Measurements from ENCODE around the gene EIF2B2.

Gene EIF2B2

DNA sequence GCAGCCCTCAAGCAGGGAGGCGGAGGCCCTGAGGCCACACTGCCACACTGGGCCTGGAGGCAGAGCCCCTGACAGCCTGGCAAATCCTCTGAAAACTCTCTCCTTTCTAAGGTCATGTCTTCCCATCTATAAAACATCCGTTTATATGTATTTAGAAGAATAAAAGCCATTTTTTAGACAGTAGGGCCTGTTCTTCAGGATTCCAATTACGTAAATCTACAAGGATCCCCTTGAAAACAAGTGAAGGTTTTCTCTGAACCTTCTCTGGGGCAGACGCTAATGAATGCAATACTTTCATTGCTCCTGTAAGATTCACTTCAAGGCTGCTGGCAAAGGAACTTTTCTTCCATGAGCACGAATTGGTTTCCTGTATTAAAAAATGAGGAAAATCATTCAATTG lies 12.8 kb downstream of the EIF2B2 start:
- H3K27me3 ChIP-seq (ENCODE audit: insufficient read depth, low read length) = no peaks in the 10 kb centered on the region
- H2BK12ac ChIP-seq (ENCODE audit: low read length) = no peak overlapping the region
- no peak overlapping the region for H3K4ac ChIP-seq (ENCODE audit: low read depth, low read length)
- H4K8ac ChIP-seq (ENCODE audit: low read depth, low read length) = no peak overlapping the region
- H3K27ac ChIP-seq (ENCODE audit: low read depth, low read length) = no peak overlapping the region
- H3K9ac ChIP-seq (ENCODE audit: low read length) = no peak overlapping the region
- H3K4me1 ChIP-seq (ENCODE audit: control insufficient read depth in 1 of 2, insufficient read depth in 2 of 2, low read length in 2 of 2) = peaks cover 2 to 4% of the 10 kb centered on the region in 2 experiments
- peaks cover 11 to 18% of the 10 kb centered on the region in 2 experiments for H3K36me3 ChIP-seq (ENCODE audit: control insufficient read depth in 1 of 2, insufficient read depth in 2 of 2, low read length in 2 of 2)
- H3K14ac ChIP-seq (ENCODE audit: low read length) = no peak overlapping the region
- no peaks in the 10 kb centered on the region for H3K79me1 ChIP-seq (ENCODE audit: low read length)
- H2AK5ac ChIP-seq (ENCODE audit: low read length) = no peak overlapping the region
- H3K4me2 ChIP-seq (ENCODE audit: low read length) = no peak overlapping the region
- no peak overlapping the region for H2AFZ ChIP-seq (ENCODE audit: insufficient read depth, low read length, poor library complexity)
- no peak overlapping the region for H3K18ac ChIP-seq (ENCODE audit: low read length)
- H4K12ac ChIP-seq (ENCODE audit: low read depth, low read length) = no peak overlapping the region
- H4K91ac ChIP-seq (ENCODE audit: low read depth, low read length) = no peak overlapping the region
- no CpG with 5 or more reads among the region's 5 CpGs for WGBS (ENCODE audit: extremely low coverage, insufficient coverage, insufficient read length)
- no peak overlapping the region for H3K4me3 ChIP-seq (ENCODE audit: low read depth, low read length)
- H3K9me3 ChIP-seq (ENCODE audit: insufficient read depth, low read depth, low read length) = no peaks in the 10 kb centered on the region
- no peak overlapping the region for H3K23ac ChIP-seq (ENCODE audit: low read length)
- H3K79me2 ChIP-seq (ENCODE audit: control insufficient read depth, insufficient read depth, low read length, poor library complexity) = no peaks in the 10 kb centered on the region
- DNase-seq = peak in 1 of 2 donors; percentile 59
- H2BK5ac ChIP-seq (ENCODE audit: low read depth, low read length, poor library complexity) = no peak overlapping the region
- no peak overlapping the region for H2BK120ac ChIP-seq (ENCODE audit: insufficient read depth, low read length, poor library complexity)

- no peaks in the 10 kb centered on the region for H3K9me3 ChIP-seq (ENCODE audit: insufficient read depth, low read depth, low read length)
- peak; percentile 49 to 65 for DNase-seq
- no peak overlapping the region for H2BK12ac ChIP-seq (ENCODE audit: low read length)
- H3K9ac ChIP-seq (ENCODE audit: low read length) = no peak overlapping the region
- no peak overlapping the region for H2AK5ac ChIP-seq (ENCODE audit: low read length)
- H3K36me3 ChIP-seq (ENCODE audit: control insufficient read depth in 1 of 2, insufficient read depth in 2 of 2, low read length in 2 of 2) = peaks cover 11 to 16% of the 10 kb centered on the region in 2 experiments
- H3K79me2 ChIP-seq (ENCODE audit: control insufficient read depth, insufficient read depth, low read length, poor library complexity) = no peaks in the 10 kb centered on the region
- peaks cover 2% of the 10 kb centered on the region in 2 experiments for H3K4me1 ChIP-seq (ENCODE audit: control insufficient read depth in 1 of 2, insufficient read depth in 2 of 2, low read length in 2 of 2)
- H3K4ac ChIP-seq (ENCODE audit: low read depth, low read length) = no peak overlapping the region
- H3K27me3 ChIP-seq (ENCODE audit: insufficient read depth, low read length) = no peaks in the 10 kb centered on the region
- no peak overlapping the region for H2BK5ac ChIP-seq (ENCODE audit: low read depth, low read length, poor library complexity)
- no peak overlapping the region for H2BK120ac ChIP-seq (ENCODE audit: insufficient read depth, low read length, poor library complexity)
- H4K91ac ChIP-seq (ENCODE audit: low read depth, low read length) = no peak overlapping the region
- H3K79me1 ChIP-seq (ENCODE audit: low read length) = no peaks in the 10 kb centered on the region
- no CpG with 5 or more reads among the region's 3 CpGs for WGBS (ENCODE audit: extremely low coverage, insufficient coverage, insufficient read length)
- no peak overlapping the region for H2AFZ ChIP-seq (ENCODE audit: insufficient read depth, low read length, poor library complexity)
- H4K8ac ChIP-seq (ENCODE audit: low read depth, low read length) = no peak overlapping the region
- H3K27ac ChIP-seq (ENCODE audit: low read depth, low read length) = no peak overlapping the region
- no peak overlapping the region for H4K12ac ChIP-seq (ENCODE audit: low read depth, low read length)
- H3K23ac ChIP-seq (ENCODE audit: low read length) = no peak overlapping the region
- no peak overlapping the region for H3K18ac ChIP-seq (ENCODE audit: low read length)
- H3K4me2 ChIP-seq (ENCODE audit: low read length) = no peak overlapping the region
- H3K14ac ChIP-seq (ENCODE audit: low read length) = no peak overlapping the region
- H3K4me3 ChIP-seq (ENCODE audit: low read depth, low read length) = no peak overlapping the region
Measured at GRCh38 chr14:75016815-75017214, 14.1 kb downstream of the EIF2B2 start.

DNA sequence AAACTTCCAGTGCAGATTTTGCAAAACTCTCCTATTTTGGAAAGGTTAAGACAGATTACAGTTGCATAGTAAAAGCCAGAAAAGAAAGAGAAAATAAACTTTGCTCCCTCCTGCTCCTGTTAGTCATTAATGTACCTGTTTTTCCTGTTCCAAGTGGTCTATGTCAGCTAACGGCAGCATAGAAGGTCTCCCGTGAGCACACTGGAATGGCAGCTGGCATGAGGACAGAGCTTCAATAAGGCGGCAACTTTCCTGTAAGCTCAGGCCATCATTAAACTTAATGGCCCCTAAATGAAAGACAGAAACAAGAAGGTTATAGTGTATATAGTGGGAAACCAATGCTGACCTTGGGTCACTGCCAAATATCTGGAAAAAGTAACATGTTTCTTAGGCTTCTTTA lies 16.0 kb downstream of the EIF2B2 start:
- Histone ChIP-seq H3K4me3 (ENCODE audit: low read depth, low read length) (no peak overlapping the region), H3K9ac (ENCODE audit: low read length) (no peak overlapping the region), H3K4me2 (ENCODE audit: low read length) (no peak overlapping the region), H3K4ac (ENCODE audit: low read depth, low read length) (no peak overlapping the region), H3K27me3 (ENCODE audit: insufficient read depth, low read length) (no peaks in the 10 kb centered on the region), H2BK12ac (ENCODE audit: low read length) (no peak overlapping the region), H2AFZ (ENCODE audit: insufficient read depth, low read length, poor library complexity) (no peak overlapping the region), H2BK5ac (ENCODE audit: low read depth, low read length, poor library complexity) (no peak overlapping the region), H3K79me2 (ENCODE audit: control insufficient read depth, insufficient read depth, low read length, poor library complexity) (no peaks in the 10 kb centered on the region), H3K9me3 (ENCODE audit: insufficient read depth, low read depth, low read length) (no peaks in the 10 kb centered on the region), H2AK5ac (ENCODE audit: low read length) (no peak overlapping the region), H4K91ac (ENCODE audit: low read depth, low read length) (no peak overlapping the region), H4K12ac (ENCODE audit: low read depth, low read length) (no peak overlapping the region), H3K4me1 (ENCODE audit: control insufficient read depth in 1 of 2, insufficient read depth in 2 of 2, low read length in 2 of 2) (peaks cover 2% of the 10 kb centered on the region in 2 experiments), H2BK120ac (ENCODE audit: insufficient read depth, low read length, poor library complexity) (no peak overlapping the region), H3K14ac (ENCODE audit: low read length) (no peak overlapping the region), H3K36me3 (ENCODE audit: control insufficient read depth in 1 of 2, insufficient read depth in 2 of 2, low read length in 2 of 2) (peaks cover 13 to 16% of the 10 kb centered on the region in 2 experiments), H4K8ac (ENCODE audit: low read depth, low read length) (no peak overlapping the region), H3K18ac (ENCODE audit: low read length) (no peak overlapping the region), H3K79me1 (ENCODE audit: low read length) (no peaks in the 10 kb centered on the region), H3K23ac (ENCODE audit: low read length) (no peak overlapping the region), H3K27ac (ENCODE audit: low read depth, low read length) (no peak overlapping the region)
- WGBS (ENCODE audit: extremely low coverage, insufficient coverage, insufficient read length) = no CpG with 5 or more reads among the region's 3 CpGs
- DNase-seq = peak; percentile 67 to 89

- Histone ChIP-seq H4K8ac (ENCODE audit: low read depth, low read length) (no peak overlapping the region), H3K4me1 (ENCODE audit: control insufficient read depth in 1 of 2, insufficient read depth in 2 of 2, low read length in 2 of 2) (peaks cover 2% of the 10 kb centered on the region in 2 experiments), H3K79me1 (ENCODE audit: low read length) (no peaks in the 10 kb centered on the region), H2BK5ac (ENCODE audit: low read depth, low read length, poor library complexity) (no peak overlapping the region), H3K9me3 (ENCODE audit: insufficient read depth, low read depth, low read length) (no peaks in the 10 kb centered on the region), H3K4me2 (ENCODE audit: low read length) (no peak overlapping the region), H3K27me3 (ENCODE audit: insufficient read depth, low read length) (no peaks in the 10 kb centered on the region), H3K9ac (ENCODE audit: low read length) (no peak overlapping the region), H2AK5ac (ENCODE audit: low read length) (no peak overlapping the region), H3K4me3 (ENCODE audit: low read depth, low read length) (no peak overlapping the region), H3K14ac (ENCODE audit: low read length) (no peak overlapping the region), H4K12ac (ENCODE audit: low read depth, low read length) (no peak overlapping the region), H2AFZ (ENCODE audit: insufficient read depth, low read length, poor library complexity) (no peak overlapping the region), H3K27ac (ENCODE audit: low read depth, low read length) (no peak overlapping the region), H3K18ac (ENCODE audit: low read length) (no peak overlapping the region), H3K36me3 (ENCODE audit: control insufficient read depth in 1 of 2, insufficient read depth in 2 of 2, low read length in 2 of 2) (peaks cover 2 to 13% of the 10 kb centered on the region in 2 experiments), H4K91ac (ENCODE audit: low read depth, low read length) (no peak overlapping the region), H2BK12ac (ENCODE audit: low read length) (no peak overlapping the region), H3K79me2 (ENCODE audit: control insufficient read depth, insufficient read depth, low read length, poor library complexity) (no peaks in the 10 kb centered on the region), H3K4ac (ENCODE audit: low read depth, low read length) (no peak overlapping the region), H2BK120ac (ENCODE audit: insufficient read depth, low read length, poor library complexity) (no peak overlapping the region), H3K23ac (ENCODE audit: low read length) (no peak overlapping the region)
- DNase-seq = no peak
- no CpG with 5 or more reads among the region's 8 CpGs for WGBS (ENCODE audit: extremely low coverage, insufficient coverage, insufficient read length)
Measured at GRCh38 chr14:75022655-75023054, 19.9 kb downstream of the EIF2B2 start.

Measured in trophoblast cell (in vitro differentiated cells and primary cell).